ENCODE measurements around the gene PLAGL1.

DNA sequence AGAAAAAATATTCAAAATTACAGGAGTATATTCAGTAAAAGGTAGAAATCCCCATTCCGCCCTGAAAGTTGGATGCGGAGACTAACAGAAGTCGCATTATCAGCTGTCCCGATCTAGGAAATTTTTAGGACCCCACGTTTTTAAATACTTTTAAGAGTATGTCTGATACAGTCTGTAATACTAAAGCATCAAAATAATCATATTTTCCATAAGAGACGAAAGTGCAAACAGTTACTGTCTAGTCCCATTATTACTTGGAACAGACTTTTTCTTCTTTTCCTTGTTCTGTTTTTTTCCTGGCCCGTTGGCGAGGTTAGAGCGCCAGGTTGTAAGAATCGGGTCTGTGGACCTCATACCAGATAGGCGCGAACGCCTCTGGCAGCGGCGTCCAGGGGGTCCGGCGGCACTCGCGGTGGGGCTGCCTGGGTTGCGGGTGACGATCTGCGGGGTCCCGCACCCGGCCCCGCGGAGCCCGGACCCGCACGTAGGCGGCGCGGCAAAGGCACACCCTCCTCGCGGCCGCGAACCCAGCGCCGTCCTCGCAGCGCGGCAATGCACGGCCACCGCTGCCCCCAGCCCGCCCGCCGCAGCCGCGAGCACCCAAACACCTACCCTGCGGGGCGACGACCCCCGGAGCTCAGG, 460 bp downstream of the PLAGL1 start:
- no peak for TF ChIP-seq CTCF (IDR thresholded peaks at IDR 0.05)
- TF ChIP-seq POLR2A (IDR thresholded peaks at IDR 0.05): no peak
